H9 (cell line): ENCODE measurements around the gene ANKS1B. TPM values are rescaled to one million over a fixed set of nuclear protein-coding genes. Genes with fewer than 3 reads are reported as not detected.

Experiments
- DNase-seq: peaks from one replicate; pipeline ENCODE4 v3.0.0-alpha.2; 2017
- H2AFZ ChIP-seq: one replicate; pipeline ENCODE4 v1.6.1; 2013; ENCODE audit warnings: mild to moderate bottlenecking, low read length, control low read depth, moderate library complexity
- H2AK5ac ChIP-seq: 2 replicates; pipeline ENCODE4 v1.6.1; 2013; ENCODE audit warnings: low read length, control low read depth, mixed read lengths; ENCODE audit not compliant: insufficient read length
- H2BK120ac ChIP-seq: one replicate; pipeline ENCODE4 v1.6.1; 2013; ENCODE audit warnings: low read depth, mild to moderate bottlenecking, low read length, control low read depth, inconsistent platforms; ENCODE audit not compliant: poor library complexity, severe bottlenecking
- H2BK12ac ChIP-seq: 2 replicates; pipeline ENCODE4 v1.6.1; 2013; ENCODE audit warnings: low read length, control low read depth, mixed read lengths, low read depth; ENCODE audit not compliant: insufficient read length
- H2BK15ac ChIP-seq: 2 replicates; pipeline ENCODE4 v1.6.1; 2013; ENCODE audit warnings: low read depth, low read length, control low read depth
- H2BK20ac ChIP-seq: one replicate; pipeline ENCODE4 v1.6.1; 2013; ENCODE audit warnings: low read depth, mild to moderate bottlenecking, low read length, control low read depth, inconsistent platforms; ENCODE audit not compliant: poor library complexity, severe bottlenecking
- H2BK5ac ChIP-seq: 2 replicates; pipeline ENCODE4 v1.6.1; 2013; ENCODE audit warnings: low read length, control low read depth, mixed read lengths; ENCODE audit not compliant: insufficient read length
- H3K14ac ChIP-seq: 2 replicates; pipeline ENCODE4 v1.6.1; 2013; ENCODE audit warnings: low read length, control low read depth; ENCODE audit not compliant: insufficient read depth
- H3K18ac ChIP-seq: 2 replicates; pipeline ENCODE4 v1.6.1; 2013; ENCODE audit warnings: low read depth, mild to moderate bottlenecking, mixed read lengths, low read length, control low read depth; ENCODE audit not compliant: insufficient read length
- H3K23ac ChIP-seq: 2 replicates; pipeline ENCODE4 v1.6.1; 2013; ENCODE audit warnings: low read length, control low read depth, mixed read lengths, low read depth; ENCODE audit not compliant: insufficient read length
- H3K23me2 ChIP-seq: 2 replicates; pipeline ENCODE4 v1.6.1; 2013; ENCODE audit warnings: low read depth, mild to moderate bottlenecking, mixed read lengths, low read length, control low read depth; ENCODE audit not compliant: insufficient read length, poor library complexity, severe bottlenecking
- H3K27ac ChIP-seq: 2 replicates; pipeline ENCODE4 v1.5.1; 2013; ENCODE audit warnings: low read length, control low read depth, mixed read lengths, low read depth; ENCODE audit not compliant: insufficient read length
- H3K27me3 ChIP-seq: 2 replicates; pipeline ENCODE4 v1.6.1; 2013; ENCODE audit warnings: low read length, control low read depth, inconsistent platforms; ENCODE audit not compliant: insufficient read depth
- H3K4ac ChIP-seq: 2 replicates; pipeline ENCODE4 v1.6.1; 2013; ENCODE audit warnings: low read depth, mild to moderate bottlenecking, control low read depth, inconsistent platforms, low read length, moderate library complexity
- H3K4me1 ChIP-seq: 2 replicates; pipeline ENCODE4 v1.6.1; 2013; ENCODE audit warnings: low read length, control low read depth, inconsistent platforms; ENCODE audit not compliant: insufficient read depth
- H3K4me2 ChIP-seq: 2 replicates; pipeline ENCODE4 v1.6.1; 2013; ENCODE audit warnings: low read length, control low read depth, mixed read lengths; ENCODE audit not compliant: insufficient read length, insufficient read depth
- H3K56ac ChIP-seq: 2 replicates; pipeline ENCODE4 v1.6.1; 2013; ENCODE audit warnings: low read depth, mild to moderate bottlenecking, mixed read lengths, low read length, control low read depth; ENCODE audit not compliant: insufficient read length
- H3K79me1 ChIP-seq: 2 replicates; pipeline ENCODE4 v1.6.1; 2013; ENCODE audit warnings: low read depth, mild to moderate bottlenecking, moderate library complexity, low read length, control low read depth, inconsistent platforms; ENCODE audit not compliant: insufficient read depth, poor library complexity, severe bottlenecking
- H3K79me2 ChIP-seq: 2 replicates; pipeline ENCODE4 v1.6.1; 2013; ENCODE audit warnings: low read length, control low read depth, inconsistent platforms; ENCODE audit not compliant: insufficient read depth
- H3K9ac ChIP-seq: 2 replicates; pipeline ENCODE4 v1.6.1; 2013; ENCODE audit warnings: low read length, control low read depth, mixed read lengths; ENCODE audit not compliant: insufficient read length; ENCODE audit errors: extremely low read depth
- H3K9me3 ChIP-seq: one replicate; pipeline ENCODE4 v1.6.1; 2013; ENCODE audit warnings: low read depth, low read length, inconsistent platforms; ENCODE audit not compliant: control insufficient read depth
- H3T11ph ChIP-seq: one replicate; pipeline ENCODE4 v1.6.1; 2013; ENCODE audit warnings: mild to moderate bottlenecking, low read length, control low read depth, inconsistent platforms
- H4K20me1 ChIP-seq: one replicate; pipeline ENCODE4 v1.6.1; 2013; ENCODE audit not compliant: control insufficient read depth, insufficient read length, insufficient read depth
- H4K5ac ChIP-seq: 2 replicates; pipeline ENCODE4 v1.6.1; 2013; ENCODE audit warnings: low read depth, mild to moderate bottlenecking, mixed read lengths, low read length, control low read depth; ENCODE audit not compliant: insufficient read length
- H4K8ac ChIP-seq: replicated peaks from 2 replicates; pipeline ENCODE4 v1.6.1; 2013; ENCODE audit warnings: low read length, control low read depth, mixed read lengths, low read depth; ENCODE audit not compliant: insufficient read length
- H4K91ac ChIP-seq: 2 replicates; pipeline ENCODE4 v1.6.1; 2013; ENCODE audit warnings: low read depth, mild to moderate bottlenecking, moderate library complexity, mixed read lengths, low read length, control low read depth; ENCODE audit not compliant: insufficient read length
- H3K27ac Mint-ChIP-seq, 3 experiments: 2 replicates in 2 of 3; 3 replicates in 1 of 3; pipeline ENCODE4 v1.8.0; 2020 to 2021; ENCODE audit warnings: mixed read lengths in 3 of 3, mild to moderate bottlenecking in 1 of 3, moderate library complexity in 1 of 3
- H3K27me3 Mint-ChIP-seq: 2 replicates; pipeline ENCODE4 v1.8.0; 2021; ENCODE audit warnings: low read depth, mild to moderate bottlenecking, moderate library complexity, mixed read lengths
- H3K36me3 Mint-ChIP-seq, 3 experiments: 2 replicates in 2 of 3; 3 replicates in 1 of 3; pipeline ENCODE4 v1.8.0; 2020 to 2021; ENCODE audit warnings: low read depth in 3 of 3, mixed read lengths in 3 of 3; ENCODE audit not compliant: insufficient read depth in 1 of 3
- H3K4me1 Mint-ChIP-seq, 2 experiments: 2 replicates each; pipeline ENCODE4 v1.8.0; 2020; ENCODE audit warnings: mixed read lengths in 2 of 2
- H3K4me3 Mint-ChIP-seq, 2 experiments: 2 replicates in 1 of 2; 3 replicates in 1 of 2; pipeline ENCODE4 v1.8.0; 2020 to 2021; ENCODE audit warnings: mild to moderate bottlenecking in 2 of 2, mixed read lengths in 2 of 2, moderate library complexity in 1 of 2
- H3K9me3 Mint-ChIP-seq, 2 experiments: 2 replicates in 1 of 2; 3 replicates in 1 of 2; pipeline ENCODE4 v1.8.0; 2020; ENCODE audit warnings: mild to moderate bottlenecking in 2 of 2, mixed read lengths in 2 of 2, moderate library complexity in 1 of 2
- WGBS: extraction: QIAGEN DNeasy Blood & Tissue Kit; methylation state at CpG from one replicate; pipeline ENCODE4 v1.1.7; 2013; ENCODE audit warnings: missing lambda C conversion rate, low lambda C conversion rate, mixed read lengths; ENCODE audit not compliant: insufficient read length; ENCODE audit errors: extremely low coverage; 5-methylcytosine and 5-hydroxymethylcytosine counted together
- total RNA-seq: library from RNA; stranded (reverse); gene quantifications from 2 replicates; pipeline ENCODE4 v1.2.1, GENCODE V29; 2021
- TF ChIP-seq, protein P1 (sequence below): fragments of 200-600 bp; sonication (generic); conservative IDR thresholded peaks from 3 replicates; pipeline ENCODE4 v1.8.0; 2021; ENCODE audit warnings: antibody characterized with exemption, mild to moderate bottlenecking

Gene ANKS1B
- total RNA-seq, 1 experiment from 2014 or later: 4.1 TPM

GRCh38 chr12:98744680-98745079 is 1240.1 kb downstream of the ANKS1B start:
- Histone ChIP-seq H3K23me2 (no peaks in the 10 kb centered on the region), H3K4me1 (peaks cover 3% of the 10 kb centered on the region; the same call in 1 of the 2 replicates), H3T11ph (no peak overlapping the region), H2BK20ac (no peak overlapping the region), H4K20me1 (no peaks in the 10 kb centered on the region), H3K18ac (no peak overlapping the region), H3K56ac (no peak overlapping the region), H3K79me1 (no peaks in the 10 kb centered on the region), H3K27ac (no peak overlapping the region), H2BK12ac (no peak overlapping the region), H3K14ac (no peak overlapping the region), H3K4me2 (no peak overlapping the region), H2AFZ (no peak overlapping the region), H4K8ac (no peak overlapping the region), H3K4ac (no peak overlapping the region), H3K79me2 (no peaks in the 10 kb centered on the region), H3K27me3 (no peaks in the 10 kb centered on the region), H2BK120ac (no peak overlapping the region), H3K9ac (no peak overlapping the region), H3K23ac (no peak overlapping the region), H2AK5ac (no peak overlapping the region), H4K91ac (no peak overlapping the region), H2BK15ac (no peak overlapping the region), H3K9me3 (no peaks in the 10 kb centered on the region), H2BK5ac (no peak overlapping the region), H4K5ac (no peak overlapping the region)
- Mint-ChIP-seq H3K27ac (no peak overlapping the region), H3K27me3 (peaks cover 24% of the 10 kb centered on the region), H3K4me1 (peaks cover 15 to 22% of the 10 kb centered on the region in 2 experiments), H3K36me3 (no peaks in the 10 kb centered on the region), H3K4me3 (no peak overlapping the region), H3K9me3 (no peaks in the 10 kb centered on the region)
- WGBS: no CpG with 5 or more reads among the region's 3 CpGs
- no peak for DNase-seq
- TF ChIP-seq, protein P1, sequence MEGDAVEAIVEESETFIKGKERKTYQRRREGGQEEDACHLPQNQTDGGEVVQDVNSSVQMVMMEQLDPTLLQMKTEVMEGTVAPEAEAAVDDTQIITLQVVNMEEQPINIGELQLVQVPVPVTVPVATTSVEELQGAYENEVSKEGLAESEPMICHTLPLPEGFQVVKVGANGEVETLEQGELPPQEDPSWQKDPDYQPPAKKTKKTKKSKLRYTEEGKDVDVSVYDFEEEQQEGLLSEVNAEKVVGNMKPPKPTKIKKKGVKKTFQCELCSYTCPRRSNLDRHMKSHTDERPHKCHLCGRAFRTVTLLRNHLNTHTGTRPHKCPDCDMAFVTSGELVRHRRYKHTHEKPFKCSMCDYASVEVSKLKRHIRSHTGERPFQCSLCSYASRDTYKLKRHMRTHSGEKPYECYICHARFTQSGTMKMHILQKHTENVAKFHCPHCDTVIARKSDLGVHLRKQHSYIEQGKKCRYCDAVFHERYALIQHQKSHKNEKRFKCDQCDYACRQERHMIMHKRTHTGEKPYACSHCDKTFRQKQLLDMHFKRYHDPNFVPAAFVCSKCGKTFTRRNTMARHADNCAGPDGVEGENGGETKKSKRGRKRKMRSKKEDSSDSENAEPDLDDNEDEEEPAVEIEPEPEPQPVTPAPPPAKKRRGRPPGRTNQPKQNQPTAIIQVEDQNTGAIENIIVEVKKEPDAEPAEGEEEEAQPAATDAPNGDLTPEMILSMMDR: no peak
